ENCODE results near the gene RFX1.
A peak's percentile ranks its signal among the peaks of the same experiment; 100 is the strongest.
"Not testable (repeated sequence)": the region's sequence is repeated elsewhere in the genome, so short reads cannot be mapped to it uniquely, and the experiment has no call there.

The RFX1 gene

GRCh38 chr19:13978351-13979243 is 27.5 kb downstream of the RFX1 start:
- peak; percentile 58 for DNase-seq

GRCh38 chr19:13977803-13978202 is 28.3 kb downstream of the RFX1 start:
- DNase-seq: no peak

- DNase-seq: no peak
Measured at GRCh38 chr19:13976446-13976845, 29.7 kb downstream of the RFX1 start.

- no peak for DNase-seq
Measured at GRCh38 chr19:13975870-13976269, 30.2 kb downstream of the RFX1 start.

GRCh38 chr19:13974073-13974472 is 32.0 kb downstream of the RFX1 start:
- DNase-seq: peak; percentile 54

- not testable (repeated sequence) for DNase-seq
Measured at GRCh38 chr19:13973479-13973878, 32.6 kb downstream of the RFX1 start.

GRCh38 chr19:13972368-13973155 is 33.6 kb downstream of the RFX1 start:
- no peak for DNase-seq

- DNase-seq: not testable (repeated sequence)
Measured at GRCh38 chr19:13971868-13972267, 34.3 kb downstream of the RFX1 start.

GRCh38 chr19:13969897-13970296 is 36.2 kb downstream of the RFX1 start:
- no peak for DNase-seq

GRCh38 chr19:13968999-13969398 is 37.1 kb downstream of the RFX1 start:
- DNase-seq: no peak

- no peak for DNase-seq
Measured at GRCh38 chr19:13968383-13968935, 37.7 kb downstream of the RFX1 start.

GRCh38 chr19:13967206-13967605 is 38.9 kb downstream of the RFX1 start:
- not testable (repeated sequence) for DNase-seq

- DNase-seq: no peak
Measured at GRCh38 chr19:13966684-13967128, 39.4 kb downstream of the RFX1 start.

GRCh38 chr19:13965926-13966683 is 40.0 kb downstream of the RFX1 start:
- DNase-seq: no peak

GRCh38 chr19:13965377-13965896 is 40.7 kb downstream of the RFX1 start:
- DNase-seq: no peak

GRCh38 chr19:13964776-13965175 is 41.3 kb downstream of the RFX1 start:
- no peak for DNase-seq

GRCh38 chr19:13963603-13964105 is 42.5 kb downstream of the RFX1 start:
- DNase-seq: no peak

GRCh38 chr19:13962699-13963602 is 43.2 kb downstream of the RFX1 start:
- DNase-seq: no peak

GRCh38 chr19:13961826-13962698 is 44.1 kb downstream of the RFX1 start:
- no peak for DNase-seq

Measured in stimulated activated CD4-positive, alpha-beta T cell treated with anti-CD3 and anti-CD28 coated beads, Interleukin-15, amount 100 ng/mL, for 24 hours (primary cell).